ELF-1 (cell line): ENCODE measurements around the gene HS3ST5.
A peak's percentile ranks its signal among the peaks of the same experiment; 100 is the strongest.

ENCODE experiments used
- DNase-seq: peaks from one replicate; pipeline ENCODE4 v3.0.0-alpha.2; 2016; ENCODE audit warnings: low read depth, low spot score

Gene HS3ST5, protein sequence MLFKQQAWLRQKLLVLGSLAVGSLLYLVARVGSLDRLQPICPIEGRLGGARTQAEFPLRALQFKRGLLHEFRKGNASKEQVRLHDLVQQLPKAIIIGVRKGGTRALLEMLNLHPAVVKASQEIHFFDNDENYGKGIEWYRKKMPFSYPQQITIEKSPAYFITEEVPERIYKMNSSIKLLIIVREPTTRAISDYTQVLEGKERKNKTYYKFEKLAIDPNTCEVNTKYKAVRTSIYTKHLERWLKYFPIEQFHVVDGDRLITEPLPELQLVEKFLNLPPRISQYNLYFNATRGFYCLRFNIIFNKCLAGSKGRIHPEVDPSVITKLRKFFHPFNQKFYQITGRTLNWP

DNA sequence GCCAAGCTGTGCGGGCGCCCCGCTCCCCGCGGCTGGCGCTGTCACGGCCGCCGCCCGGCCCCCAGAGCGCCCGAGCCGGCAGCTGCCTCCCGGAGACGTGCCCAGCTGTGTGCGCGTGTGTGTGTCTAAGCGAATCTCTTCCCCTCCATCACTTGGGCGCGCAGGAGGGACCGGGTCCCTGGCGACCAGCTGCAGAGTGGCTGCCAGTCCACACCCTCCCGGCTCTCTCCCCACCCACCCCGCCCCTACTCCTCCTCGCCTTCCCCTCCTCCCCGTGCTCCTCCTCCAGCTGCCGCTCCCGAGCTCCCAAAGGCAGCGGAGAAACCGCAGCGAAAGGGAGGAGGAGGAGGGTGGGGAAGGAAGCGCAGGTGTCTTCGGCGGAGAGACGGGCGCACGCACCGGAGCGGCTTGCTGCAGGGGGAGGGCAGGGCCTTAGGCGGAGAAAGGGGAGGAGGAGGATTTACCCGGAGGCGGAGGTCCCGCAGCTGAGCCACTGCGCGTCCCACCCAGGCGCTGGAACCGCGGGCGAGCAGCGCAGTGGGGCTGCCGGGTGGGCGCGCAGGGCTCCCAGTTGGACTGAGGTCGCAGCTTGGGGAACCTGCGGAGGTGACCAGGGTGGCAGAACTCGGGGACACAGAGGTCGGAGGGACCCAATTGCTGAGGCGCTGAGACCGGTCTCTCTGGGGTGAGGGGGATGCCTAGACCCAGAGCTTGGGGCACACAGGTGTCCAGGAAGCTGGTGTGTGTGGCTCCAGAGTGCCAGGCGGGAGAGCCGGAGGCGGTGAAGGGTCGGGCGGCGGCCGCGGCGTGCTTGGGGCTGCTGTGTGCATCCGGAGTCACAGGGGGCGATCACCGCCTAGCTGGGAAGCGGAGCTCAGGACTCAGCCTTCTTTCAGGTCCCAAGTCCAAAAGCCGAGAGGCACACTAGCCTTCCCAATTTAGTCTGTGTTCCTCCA, at the start of gene HS3ST5:
Gene HS3ST5, minus strand, starts transcription at position 198 of the 956 bp plus-strand sequence. CDS start 280,178 bp downstream, outside the sequence.
- DNase-seq: peak; percentile 94

DNA sequence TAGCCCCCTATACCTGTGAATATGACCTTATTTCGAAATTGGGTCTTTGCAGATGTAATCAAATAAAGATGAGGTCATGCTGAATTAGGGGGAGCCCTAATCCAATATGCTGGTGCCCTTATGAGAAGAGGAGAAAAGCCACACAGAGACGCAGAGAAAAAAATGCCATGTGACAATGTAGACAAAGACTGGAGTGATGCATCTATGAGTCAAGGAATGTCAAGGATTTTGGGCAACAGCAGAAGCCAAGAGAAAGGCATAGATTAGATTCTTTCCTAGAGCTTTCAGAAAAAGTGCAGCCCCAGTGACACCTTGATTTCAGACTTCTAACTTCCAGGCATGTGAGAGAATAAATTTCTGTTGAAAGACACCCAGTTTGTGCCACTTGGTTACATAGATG, 47.4 kb upstream of the HS3ST5 start:
- DNase-seq: no peak

DNA sequence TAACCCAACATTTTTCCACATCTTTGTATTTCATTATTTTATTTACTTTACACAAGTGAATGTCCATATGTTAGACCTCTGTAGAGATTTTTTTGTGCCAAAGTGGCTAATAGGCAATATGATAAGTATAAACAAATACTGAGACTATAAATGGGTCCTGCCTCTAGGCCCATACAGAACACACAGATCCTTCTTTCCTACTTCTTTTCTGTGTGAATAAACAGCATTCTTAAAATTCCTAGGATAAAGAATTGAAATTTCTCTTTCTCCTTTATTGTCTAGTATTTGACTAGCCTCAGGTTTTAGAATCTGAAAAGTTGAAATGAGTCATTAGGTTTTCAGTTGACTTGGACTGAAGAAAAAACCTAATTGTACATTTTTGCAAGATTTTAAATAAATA, 46.3 kb upstream of the HS3ST5 start:
- no peak for DNase-seq

DNA sequence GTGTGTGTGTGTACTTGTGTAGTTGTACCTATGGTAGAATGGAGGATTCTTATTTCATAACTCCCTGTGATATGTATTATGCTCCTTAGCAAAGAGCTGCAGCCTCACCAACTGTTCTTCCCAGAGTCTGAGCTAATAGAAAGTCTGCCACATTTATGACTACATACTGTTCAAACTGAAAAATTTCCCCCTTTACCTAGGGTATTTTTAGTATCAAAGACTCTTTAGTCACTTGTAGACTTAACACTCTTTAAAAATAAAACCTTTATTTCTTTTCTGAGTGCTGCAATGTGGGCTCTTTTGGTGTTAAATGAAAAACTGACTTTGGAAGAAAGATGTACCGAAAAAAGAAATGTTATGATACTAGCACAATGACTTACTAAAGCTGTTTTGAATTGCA, 39.6 kb upstream of the HS3ST5 start:
- DNase-seq: no peak

DNA sequence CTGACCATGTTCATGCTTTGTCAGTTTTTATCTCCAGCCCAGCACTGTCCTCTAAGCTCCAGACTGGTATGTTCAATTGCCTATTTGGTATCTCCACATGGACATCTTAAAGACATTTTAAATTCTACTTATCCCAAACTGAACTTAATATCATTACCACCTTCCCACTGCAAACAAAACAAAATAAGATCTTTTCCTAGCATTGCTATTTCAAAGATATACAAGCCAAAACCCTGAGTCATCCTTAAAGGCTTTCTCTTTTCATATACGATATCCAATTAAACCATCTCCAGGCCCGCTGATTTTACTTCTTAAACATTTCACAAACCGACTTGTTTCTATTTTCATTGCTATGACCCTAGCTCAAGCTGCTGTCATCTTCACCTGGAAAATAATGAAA, 35.1 kb upstream of the HS3ST5 start:
- no peak for DNase-seq

DNA sequence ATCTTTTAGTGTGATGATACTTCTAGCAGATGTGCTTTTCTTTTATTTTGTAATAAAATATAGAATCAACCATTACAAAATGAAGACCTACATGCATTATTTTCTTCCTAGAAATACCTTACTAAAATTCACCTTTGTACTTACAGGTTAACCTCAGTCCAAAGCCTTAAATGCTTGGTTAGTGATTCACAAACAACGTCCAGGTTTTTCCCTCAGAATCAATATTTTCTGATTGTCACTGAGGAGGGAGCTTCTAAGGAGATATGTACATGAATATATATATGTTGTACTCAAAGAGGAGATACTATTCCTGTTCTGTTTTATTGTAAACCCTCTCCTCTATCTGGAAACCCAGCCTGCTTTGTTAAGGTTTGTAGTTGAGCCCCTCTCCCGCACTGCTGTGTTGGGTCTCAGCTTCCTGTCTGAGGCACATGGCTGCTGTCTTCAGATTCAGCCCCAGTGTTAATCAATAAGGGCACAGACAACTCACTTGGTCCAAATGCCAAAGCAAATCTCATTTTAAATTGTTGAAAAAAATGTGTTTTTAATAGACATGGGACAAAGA, 33.9 kb upstream of the HS3ST5 start:
- no peak for DNase-seq

DNA sequence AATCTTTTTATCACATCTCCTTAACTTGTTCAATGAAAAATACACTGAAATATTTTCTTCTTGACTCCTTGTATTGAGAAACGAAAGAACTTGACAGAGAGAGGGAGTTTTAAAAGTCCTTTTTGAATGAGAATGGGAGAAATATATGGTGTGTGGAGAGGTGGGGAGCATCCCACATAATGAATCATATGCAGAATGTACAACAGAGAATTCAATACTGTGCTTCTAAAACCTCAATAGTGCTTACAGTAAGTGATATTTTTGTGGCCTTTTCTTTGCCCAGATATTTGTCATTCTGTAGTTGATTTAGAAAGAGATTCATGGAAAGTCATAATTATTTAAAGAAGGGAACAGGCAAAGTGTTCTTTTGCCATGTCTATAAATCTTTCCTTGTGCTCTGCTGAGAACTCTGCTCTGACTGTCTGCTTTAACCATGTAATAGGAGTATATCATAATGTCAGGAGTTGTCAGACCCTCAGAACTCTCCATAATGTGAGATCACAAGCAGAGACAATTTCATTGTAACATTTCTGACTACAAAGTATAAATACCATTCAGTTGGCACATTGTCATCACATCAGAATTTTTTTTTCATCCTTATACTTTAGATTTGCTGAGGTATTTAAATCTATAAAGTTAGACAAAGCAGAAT, 32.8 kb upstream of the HS3ST5 start:
- no peak for DNase-seq

DNA sequence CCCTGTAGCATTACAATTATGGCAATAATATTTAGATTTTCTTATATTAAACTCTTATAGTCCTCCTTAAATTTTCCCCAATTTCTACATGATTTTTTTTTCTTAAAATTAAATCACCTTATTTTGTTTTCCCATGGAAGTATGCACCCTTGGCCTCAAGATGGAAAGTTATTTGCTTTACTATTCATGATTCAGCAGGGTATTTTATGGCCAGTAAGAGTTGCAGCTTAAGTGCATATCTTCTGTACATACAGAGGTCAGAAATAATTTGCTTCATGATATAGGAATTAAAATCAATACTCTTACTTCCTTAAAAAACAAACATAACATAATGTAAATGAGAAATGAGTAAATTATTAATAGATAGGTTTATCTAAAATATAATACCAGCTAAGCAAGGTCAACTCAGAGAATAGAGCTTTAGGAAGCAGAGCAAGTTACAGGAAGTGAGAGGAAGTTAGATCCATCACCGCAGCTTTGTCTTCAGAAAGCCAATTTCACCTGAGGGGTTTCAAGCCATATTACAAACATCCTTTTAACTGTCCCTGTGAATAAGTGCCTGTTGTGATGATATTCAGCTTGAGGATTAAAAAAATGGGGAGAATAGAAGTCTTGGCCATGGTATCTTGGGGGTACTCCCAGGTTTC, 24.6 kb upstream of the HS3ST5 start:
- DNase-seq: no peak

DNA sequence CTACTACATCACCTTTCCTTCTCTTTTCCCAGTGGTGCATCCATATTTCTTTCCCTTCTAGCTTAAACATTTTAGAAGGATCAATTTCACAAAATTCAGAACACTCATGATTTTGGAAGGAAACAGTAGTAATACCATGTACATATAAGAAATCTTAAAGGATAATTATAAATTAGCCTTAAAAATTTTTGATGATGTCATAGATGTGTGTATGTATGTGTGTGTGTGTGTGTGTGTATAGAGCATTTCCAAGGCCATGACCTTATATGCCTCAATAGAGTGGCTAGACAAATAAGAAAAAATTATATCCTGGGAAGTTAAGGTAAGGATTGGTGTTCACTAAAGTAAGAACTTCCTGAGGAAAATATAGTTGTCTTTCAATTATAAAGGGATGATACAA, 24.1 kb upstream of the HS3ST5 start:
- no peak for DNase-seq

DNA sequence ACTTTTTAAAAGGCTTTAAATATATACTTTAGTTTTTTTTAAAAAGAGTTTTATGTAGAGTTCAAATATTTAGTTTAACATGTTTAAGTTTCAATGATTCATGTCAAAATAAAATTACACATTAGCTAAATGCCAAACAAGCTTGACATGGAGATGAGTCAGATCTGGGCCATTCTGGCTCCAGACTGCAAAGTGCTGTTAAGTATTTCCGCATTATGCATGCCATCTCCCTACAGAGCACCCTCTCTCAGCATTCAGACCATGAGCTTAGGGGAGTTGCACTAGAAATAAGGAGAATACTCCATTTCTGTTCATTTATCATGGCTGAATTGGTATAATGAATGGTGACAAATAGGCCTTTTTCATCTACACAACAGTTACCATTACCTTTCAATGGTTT, 21.5 kb upstream of the HS3ST5 start:
- DNase-seq: no peak

DNA sequence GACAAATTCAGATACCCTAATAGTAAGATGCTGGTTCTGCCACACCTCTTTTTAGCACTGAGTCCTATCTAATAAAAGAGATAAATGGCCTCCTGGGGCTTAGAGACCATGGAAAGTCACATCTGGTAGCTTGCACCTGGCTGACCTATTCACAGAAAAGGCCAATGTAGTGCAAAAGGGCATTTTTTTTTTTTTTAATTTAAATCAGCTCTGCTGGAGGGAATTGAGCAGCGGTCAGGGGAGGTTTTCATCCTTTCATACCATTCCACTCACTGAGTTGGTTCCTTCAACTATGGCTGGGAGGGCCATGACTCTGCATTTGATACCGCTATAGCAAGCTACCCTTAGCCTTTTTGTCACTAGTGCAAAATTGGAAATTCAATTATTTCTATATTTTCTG, 20.1 kb upstream of the HS3ST5 start:
- DNase-seq: no peak

DNA sequence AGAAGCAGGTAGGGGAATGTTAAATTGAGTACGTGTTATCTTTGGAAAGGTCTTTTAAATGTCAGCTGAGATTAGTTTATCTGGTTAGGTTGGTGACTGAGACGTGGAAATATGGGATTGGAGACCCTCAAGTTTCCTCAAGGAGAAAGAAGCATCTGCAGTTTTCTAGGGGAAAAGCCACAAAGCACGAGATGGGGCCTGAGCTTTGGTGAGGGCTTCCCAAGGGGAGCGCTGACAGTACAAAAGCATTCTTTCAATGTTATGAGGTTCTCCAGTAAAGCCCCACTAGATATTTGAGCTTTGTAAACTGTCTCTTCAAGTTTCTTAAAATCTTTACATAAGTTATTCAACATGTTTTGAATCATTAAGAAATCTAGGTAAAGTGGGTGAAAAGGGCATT, 19.6 kb upstream of the HS3ST5 start:
- no peak for DNase-seq

DNA sequence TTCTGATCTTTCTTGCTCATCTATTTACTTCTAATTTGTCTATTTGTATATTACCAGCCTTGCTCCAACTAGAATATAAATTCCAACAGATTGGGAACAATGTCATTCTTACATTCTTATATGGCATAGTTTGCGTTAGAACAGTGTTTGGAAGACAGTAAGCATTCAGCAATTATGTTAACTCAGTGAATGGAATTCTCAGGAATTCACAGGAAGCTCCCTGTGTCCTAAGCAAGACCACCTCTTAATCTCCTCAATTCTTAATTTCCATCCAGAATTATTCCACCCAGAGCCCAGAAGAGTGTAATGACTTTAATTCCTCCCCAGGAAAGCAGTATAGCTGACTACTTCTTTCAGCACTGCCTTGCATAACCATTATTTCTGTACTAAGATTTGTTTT, 18.2 kb upstream of the HS3ST5 start:
- no peak for DNase-seq

DNA sequence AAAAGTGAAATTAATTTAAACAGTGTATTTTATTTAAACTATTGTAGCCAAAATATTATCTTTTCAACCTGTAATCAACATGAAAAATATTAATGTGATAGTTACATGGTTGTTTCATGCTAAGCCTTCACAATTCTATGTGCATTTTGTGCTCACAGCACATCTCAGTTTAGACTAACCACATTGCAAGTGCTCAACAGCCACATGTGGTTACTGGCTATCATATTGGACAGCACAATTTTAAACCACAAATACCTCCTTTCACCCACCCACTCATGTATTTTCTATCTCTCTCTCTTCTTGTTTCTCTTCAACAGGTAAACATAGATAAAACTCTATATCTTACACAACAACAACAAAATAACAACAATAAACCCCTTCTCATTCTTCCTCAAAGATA, 12.5 kb upstream of the HS3ST5 start:
- no peak for DNase-seq

DNA sequence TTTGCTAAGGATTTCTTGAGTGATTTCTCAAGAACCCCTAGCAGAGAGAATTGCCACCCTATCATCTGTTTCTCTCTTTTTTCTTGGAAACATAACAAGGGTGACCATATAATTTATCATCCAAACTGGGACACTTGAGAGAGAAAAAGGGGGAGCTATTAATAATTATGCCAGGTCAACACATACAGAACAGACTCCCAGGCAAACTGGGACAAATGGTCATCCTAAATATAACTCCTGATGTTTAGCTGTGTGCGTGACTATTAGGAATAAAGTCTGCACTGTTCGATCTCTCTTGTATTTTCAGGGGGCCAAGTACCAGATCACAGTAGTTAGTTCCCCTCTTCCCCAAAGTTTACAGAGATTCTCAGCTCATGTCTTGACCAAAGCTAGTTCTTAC, 11.7 kb upstream of the HS3ST5 start:
- no peak for DNase-seq

DNA sequence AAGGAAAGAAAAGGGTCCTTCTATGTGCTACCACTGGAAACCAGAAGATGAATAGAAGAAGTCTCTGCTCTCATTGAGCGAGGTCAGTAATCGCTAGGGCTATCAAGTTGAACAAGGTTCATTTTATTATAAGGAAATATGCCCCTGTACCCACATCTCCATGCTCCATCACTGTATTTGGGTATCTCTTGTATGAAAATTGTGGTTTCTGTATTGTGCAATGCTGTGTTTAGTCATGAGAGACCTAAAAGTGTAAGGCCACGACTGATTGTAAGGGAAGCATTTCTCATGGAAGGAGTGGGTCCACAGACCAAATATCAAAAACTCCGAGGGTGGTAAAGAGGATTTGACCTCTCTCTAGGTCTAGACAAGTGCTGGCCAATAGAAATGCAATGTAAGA, 3.6 kb upstream of the HS3ST5 start:
- no peak for DNase-seq

DNA sequence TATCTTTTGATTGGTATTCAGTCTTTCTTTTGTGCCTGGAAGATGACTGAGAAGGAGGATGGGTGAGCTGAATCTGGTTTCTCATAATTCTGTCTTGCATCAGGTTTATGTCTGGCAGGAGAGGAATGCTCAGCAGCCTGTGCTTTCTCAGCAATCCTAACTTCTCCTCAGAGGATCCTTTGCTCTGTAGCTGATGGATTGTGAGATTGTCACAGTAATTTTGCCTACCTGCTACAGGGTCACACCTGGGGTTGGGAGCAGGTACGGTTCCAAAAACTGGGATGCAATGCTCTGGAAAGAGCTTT, 2.1 kb upstream of the HS3ST5 start:
- DNase-seq: no peak

DNA sequence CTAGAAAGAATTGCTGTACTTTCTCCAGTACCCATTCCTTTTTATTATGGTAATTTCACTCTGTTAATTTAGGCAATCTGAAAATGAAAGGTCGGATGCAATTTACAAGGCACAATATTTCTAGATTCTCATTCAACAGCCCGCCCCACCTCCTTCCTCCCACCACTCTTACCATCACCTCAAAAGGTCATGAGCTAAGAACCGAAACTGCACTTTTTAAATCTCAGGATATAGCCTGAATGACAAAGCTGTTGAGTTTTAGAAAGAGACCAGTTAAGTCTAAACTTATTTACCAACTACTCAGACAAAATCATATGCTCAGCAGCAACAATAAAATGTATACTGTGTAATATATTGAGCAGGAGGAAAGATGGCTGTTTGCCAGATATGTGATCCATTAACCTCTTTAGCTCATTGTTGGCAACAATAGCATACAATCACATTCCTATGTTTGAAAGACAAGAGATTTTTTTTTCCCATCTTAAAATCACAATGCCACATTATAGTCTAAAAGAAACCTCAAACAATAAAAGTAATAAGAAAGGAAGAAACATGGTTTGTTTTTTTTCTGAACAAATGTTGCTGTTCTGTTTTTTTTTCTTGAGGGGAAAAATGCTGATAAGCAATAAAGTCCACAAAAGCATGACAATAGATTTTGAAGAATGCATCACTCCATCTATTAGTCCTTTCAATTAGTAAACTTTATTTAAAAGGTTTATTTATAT, 1.6 kb upstream of the HS3ST5 start:
- DNase-seq: no peak

DNA sequence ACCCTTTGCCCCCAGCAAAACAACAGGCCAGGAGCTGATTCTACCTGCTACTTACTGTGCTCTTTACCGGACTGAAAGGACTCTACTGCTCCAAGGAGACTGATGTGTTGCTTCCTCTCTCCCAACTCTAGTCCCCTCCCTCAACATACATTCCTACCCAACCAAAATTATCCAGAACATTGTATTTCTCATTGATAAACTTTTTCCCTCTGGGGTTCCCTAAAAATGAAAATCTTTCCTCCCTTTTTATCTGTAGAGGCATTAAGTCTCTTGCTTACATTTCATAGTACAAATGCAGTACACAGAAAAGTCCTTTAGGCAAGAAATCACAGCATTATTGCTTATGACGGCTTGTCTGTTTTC, 940 bp upstream of the HS3ST5 start:
- DNase-seq: no peak

DNA sequence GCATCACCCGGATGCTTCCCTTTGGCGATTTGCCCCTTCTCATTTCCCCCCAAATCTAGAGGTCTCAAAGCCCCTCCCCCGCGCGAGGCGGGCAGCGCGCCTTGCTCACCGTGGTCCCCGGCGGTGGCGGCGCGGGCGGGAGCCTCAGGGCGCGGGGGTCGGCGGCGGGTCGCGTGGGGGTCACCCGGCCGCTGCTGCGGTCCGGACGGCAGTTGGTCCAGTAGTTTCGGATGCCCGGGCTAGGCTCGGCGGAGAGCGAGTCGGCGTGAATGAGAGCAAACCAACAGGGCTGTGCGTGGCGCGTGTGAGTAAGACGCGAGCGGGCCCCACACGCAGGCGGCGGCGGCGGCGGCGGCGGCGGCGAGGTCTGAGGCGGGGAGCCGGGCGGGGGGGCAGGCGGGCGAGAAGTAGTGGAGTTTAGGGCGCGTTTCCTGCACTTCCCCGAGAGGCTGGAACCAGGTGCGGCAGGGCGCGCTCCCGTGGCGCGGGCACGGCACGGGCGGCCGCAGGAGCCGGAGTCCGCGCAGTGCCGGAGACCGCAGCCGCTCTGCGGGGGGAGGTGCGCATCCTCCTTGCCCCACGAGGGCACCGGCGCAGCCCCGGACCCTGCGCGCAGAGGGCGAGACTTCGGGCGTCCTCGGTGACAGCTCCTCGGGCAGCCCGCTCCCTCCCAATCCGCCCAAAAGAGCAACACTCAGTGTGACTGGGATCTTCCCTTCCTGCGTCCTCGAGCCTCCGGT, 567 bp downstream of the HS3ST5 start:
- peak; percentile 35 for DNase-seq
